Medulla oblongata (tissue), 1 donor: ENCODE measurements around the gene RFX3.
A peak's percentile ranks its signal among the peaks of the same experiment; 100 is the strongest.
"Not testable (repeated sequence)": the region's sequence is repeated elsewhere in the genome, so short reads cannot be mapped to it uniquely, and the experiment has no call there.

ENCODE experiments used
- DNase-seq: peaks from one replicate; pipeline ENCODE4 v3.0.0-alpha.2; 2015; ENCODE audit errors: extremely low spot score

Gene RFX3

DNA sequence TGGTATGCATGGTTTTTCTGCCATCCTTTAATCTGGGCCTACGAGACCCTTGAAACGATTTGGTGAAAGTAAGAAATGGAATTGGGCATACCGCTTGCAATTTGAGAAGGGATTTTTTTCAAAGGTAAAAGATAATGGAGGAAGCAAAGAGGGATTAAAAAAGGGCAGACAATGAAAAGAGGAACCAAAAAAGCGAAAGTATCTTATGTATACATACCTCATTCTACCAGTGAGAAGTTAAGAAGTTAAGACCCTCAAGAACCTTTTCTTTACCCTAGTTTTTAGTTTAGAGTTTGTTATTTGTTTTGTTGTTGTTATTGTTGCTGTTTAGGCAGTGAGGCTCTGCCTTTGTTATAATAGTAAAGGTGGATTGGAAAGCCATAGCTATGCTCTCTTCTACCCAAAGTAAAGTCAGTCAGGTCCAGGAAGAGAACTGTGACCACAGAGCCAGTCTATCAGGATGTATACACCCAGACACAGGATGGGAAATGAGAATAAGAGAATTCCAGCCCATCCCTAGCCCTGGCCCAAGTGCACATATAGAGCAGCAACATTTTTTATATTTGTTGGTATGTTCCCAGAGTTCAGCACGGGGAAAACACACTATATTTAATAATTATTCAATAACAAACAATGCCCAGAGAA is 166.6 kb downstream of the RFX3 start:
- DNase-seq = no peak

DNA sequence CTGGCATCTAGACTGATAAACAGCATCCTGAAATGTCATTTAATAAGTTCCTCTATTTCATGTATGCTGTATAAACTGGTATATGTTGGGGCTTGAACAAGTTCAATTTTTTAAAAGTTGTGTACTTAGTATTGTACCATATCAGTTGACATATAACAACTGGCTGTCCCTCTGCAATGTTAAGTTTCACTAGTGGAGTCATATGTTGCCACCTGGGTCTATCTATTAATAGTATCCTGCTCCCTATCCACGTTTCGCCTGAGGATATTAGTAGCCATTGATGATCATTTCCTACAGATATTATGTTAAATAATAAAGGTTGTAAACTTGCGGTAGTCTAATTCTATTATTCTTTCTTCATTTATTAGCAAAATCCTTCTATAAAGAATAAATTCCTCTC is 177.6 kb downstream of the RFX3 start:
- DNase-seq = no peak

DNA sequence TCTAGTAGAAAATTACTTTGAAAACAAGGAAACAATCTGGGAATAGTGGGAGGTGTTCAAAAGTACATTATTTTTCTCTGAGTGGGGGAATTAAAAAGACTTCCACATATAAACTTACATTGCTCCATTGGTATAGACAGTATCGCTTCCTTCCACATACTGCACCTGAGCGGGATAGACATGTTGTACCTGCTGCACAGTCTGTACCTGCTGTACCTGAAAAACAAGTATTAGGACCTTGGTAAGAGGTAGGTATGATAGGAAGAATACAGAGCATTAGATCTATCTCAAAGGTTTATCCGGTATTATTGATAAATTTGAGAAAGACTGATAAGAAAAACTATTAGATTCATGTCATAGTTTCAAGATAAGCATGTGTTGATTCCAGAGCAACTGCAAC is 179.3 kb downstream of the RFX3 start:
- no peak for DNase-seq

DNA sequence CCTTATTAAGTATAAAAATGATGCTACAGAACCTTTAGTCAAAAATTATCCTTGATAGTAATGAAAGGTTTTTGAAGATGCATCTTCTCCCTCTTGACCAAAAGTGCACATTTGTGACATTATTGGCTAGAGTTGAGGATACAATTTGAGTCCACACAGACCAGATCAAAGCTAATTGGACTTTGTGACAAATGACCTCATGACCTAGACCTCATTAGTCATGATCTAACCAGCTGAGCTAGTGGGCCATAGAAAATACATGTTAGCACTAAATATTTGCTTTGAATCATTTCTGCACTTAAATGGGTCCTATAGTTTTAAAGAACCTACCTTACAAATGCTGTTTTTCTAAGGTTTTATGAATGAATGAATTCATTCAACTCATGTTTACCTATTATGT is 182.1 kb downstream of the RFX3 start:
- DNase-seq = no peak

DNA sequence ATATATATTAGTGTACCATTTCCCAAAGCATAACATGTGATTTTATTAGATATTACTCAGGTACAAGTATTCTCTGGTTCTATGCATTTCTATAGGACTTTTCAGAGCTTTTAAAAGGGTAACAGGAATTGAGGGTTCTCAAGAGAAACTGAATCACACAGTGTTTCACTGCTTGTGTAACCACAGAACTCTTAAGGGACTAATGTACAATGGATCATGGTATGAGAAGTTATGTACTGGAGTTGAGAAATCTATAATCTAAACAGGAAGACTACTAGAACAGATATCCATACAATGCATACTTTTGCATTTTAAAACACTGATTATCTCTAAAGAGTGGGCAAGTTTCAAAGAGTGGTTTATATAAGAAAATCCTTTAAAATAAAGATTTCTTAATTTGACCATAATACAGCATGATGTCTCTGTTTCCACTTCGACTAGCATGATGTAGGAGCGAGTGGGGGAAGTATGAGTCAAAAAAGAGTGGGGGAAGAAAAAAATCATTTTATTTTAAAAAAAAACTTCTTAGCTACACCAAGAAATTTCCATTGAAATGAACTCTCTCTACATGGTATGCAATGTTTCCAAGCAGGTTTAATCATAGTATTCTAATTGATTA is 183.5 kb downstream of the RFX3 start:
- no peak for DNase-seq

DNA sequence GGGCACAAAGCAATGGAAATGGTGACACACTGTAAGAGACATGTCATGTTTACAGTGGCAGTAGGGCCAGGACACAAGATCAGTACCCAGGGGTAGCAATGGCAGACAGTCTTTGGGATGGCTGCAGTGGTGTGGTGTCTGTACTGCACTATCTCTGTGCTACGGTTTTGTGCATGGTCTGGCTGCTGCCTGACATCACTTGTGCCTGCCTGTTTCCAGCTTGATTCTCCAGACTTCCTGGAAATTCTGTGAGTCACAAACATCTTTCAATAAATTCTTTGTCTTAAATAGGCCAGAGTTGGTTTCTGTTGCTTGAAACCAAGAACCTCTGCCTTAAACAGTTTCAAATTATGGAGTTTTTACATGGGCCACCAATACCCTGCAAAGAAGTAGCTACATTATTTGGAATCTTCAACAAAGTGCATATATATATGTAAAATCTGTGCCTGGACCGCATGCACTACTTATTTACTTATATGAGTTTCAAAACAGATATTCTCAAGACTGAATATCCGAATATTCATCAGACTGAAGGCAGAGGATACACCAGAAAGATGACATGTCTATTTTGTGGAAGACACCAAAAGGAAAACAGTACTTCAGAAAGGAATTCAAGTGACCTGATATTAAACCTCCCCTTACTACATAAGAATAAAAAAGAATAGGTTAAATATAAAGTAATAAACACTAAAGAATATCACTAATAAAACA is 188.1 kb downstream of the RFX3 start:
- peak; percentile 60 for DNase-seq

DNA sequence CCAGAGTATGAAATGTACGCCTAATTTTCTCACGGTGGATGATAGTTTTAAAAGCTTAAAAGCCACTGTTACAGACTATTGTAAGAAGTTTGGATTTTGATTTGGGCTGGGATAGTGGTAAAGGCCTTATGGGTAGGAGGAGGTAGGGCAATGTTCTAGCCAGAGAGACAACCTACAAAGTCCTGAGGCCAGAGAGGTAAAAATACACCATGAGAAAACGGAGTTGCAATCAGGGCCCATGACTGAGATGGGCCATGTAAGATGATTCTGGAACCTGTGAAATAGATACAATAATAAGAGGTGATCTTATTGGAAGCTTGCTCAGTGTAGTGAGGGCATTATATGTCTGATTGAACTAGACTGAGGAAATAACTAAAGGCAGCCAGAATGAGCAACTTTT is 188.8 kb downstream of the RFX3 start:
- no peak for DNase-seq

DNA sequence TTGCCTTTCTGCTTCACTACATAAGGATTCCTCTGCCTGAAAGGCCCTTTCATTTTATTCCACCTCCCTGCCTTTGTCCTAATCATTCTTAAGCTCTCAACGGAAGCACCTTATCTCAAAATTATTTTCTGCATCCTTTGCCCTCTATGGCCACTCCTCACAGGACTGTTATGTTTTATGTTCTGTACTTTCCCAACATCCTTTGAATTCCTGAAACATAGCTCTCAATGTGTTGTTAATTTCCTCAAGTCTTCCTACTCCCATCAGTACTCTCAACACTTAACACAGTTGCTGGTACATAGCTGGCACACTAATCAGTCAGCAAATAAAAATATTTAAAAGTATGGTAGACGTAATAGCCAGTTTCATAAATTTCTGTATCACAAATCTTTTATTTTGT is 193.0 kb downstream of the RFX3 start:
- DNase-seq = no peak

DNA sequence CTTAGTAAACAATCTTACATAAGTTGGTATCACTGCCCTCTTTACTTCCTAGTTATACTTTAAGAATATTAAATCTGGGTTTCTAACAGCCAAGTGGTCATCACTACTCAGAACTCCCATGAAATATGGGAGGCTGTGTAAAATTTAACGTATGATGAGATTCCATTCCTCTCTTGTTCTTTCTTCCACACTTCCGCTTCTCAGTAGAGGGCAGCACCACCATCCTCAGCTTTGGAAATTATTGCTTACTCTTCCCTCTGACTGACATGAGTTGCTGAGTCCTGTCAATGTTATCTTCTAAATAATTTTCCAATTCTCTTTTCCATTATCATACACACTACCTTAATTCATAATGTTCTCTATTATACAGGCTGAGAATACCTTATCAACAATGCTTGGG is 194.0 kb downstream of the RFX3 start:
- peak; percentile 55 for DNase-seq

DNA sequence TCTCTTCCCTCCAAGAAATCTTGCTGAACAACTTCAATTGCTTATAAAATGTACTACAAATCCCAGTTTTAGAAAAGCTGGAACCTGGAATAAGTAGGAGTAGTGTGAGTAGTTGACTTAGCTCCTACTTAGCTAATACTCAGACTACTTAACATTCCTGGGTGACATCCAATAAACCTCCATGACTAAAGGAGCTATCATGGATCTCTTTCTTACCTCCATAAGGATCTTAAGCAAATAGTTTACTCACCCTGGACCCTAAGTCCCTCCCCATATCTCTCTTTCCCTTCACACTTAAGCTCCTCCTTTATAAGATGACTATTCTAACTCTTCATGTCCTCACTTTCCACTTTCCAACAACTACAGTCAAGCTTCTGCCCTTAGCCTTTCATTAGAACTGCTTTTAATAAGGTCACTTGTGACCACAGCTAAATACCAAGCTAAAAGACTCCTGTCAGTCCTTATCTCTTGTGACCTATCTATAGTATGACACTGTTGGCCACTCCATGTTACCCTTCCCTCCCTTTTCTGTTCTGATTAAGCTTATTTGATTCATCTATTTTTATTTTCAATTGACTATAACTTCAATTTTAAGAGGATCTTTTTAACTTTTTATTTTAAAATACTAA is 194.9 kb downstream of the RFX3 start:
- DNase-seq = no peak

DNA sequence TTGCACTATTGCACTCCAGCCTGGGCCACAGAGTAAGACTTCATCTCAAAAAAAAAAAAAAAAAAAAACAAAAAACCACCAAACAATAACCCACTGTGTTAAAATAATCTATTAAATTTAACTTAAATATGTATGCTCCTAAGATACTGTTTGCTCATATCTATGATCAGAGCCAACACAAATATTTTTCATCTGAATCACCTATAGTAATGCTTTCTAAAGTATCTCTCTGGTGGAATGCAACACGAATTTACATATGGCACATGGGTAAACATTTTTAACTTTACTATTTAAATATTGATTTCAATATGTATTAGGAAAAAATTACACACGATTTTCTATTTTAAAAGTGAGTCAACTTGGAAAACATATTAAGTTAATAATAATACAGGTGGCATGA is 196.4 kb downstream of the RFX3 start:
- DNase-seq = no peak

DNA sequence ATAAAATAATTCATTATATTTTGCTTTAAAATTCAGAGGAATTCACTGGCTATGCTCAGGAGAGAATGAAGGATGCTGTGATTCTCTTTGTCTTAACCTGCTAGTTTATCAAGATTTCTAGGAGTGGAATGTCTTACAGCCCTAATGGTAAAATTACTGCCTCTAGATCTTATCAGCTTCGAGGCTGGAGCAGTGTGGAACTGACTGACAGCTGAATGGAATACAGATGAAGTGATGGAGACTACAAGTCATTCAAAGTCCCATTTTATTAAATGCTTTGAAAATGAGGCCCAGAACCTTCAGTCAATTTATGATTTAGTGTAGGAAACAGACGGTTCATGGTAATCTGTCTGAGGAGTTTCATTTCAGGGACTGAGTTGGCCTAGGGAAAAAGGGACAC is 202.1 kb downstream of the RFX3 start:
- no peak for DNase-seq

DNA sequence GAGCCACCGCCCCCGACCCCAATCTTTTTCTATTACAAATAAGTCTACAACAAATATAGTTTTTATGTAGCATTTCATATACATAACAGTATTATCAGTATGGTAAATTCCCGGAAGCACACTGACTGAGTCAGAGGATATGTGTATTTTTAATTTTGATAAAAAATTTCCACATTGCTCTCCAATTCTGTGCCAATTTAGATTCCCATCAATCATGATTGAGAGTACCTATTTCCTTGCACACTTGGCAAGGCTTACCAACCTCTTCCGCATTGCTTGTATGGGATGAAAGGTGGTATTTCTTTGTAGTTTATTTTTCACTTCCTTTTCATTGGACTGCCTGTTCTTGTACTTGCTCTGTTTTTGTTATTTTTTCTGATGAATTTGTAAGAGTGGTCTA is 204.6 kb downstream of the RFX3 start:
- DNase-seq = no peak

DNA sequence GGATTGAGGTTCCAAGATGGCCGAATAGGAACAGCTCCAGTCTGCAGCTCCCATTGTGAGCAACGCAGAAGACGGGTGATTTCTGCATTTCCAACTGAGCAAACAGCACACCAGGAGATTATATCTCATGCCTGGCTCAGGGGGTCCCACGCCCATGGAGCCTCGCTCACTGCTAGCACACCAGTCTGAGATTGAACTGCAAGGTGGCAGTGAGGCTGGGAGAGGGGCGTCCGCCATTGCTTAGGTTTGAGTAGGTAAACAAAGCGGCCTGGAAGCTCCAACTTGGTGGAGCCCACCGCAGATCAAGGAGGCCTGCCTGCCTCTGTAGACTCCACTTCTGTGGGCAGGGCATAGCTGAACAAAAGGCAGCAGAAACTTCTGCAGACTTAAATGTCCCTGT is 213.2 kb downstream of the RFX3 start:
- DNase-seq = not testable (repeated sequence)

DNA sequence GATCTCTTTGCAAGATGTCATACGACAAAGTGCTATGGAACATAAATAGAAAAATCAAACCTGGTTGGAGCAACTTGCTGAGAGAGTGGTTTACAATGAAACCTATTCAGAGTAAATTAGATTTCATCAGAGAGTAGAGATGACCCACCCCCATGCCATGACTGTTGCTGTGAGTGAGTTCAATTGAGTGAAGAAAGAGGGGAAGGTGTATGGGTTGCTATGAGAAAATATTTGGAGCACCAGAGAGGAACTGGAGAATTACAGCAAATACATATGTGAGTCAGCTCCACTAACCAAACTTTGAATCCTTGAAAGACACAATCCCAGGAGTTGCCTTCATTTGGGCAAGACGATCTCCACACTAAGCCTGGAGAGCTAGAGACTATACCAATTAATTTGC is 217.2 kb downstream of the RFX3 start:
- no peak for DNase-seq

DNA sequence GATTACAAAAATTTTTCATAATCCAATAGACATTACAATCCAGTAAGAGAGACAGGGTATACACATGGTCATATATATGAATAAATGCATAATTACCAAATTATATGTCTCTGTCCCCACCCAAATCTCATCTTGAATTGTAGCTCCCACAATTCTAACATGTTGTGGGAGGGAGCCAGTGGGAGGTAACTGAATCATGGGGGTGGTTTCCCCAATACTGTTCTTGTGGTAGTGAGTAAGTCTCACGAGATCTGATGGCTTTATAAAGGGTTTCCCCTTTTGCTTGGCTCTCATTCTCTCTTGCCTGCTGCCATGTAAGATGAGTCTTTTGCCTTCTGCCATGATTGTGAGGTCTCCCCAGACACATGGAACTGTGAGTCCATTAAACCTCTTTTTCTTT is 221.4 kb downstream of the RFX3 start:
- DNase-seq = not testable (repeated sequence)

DNA sequence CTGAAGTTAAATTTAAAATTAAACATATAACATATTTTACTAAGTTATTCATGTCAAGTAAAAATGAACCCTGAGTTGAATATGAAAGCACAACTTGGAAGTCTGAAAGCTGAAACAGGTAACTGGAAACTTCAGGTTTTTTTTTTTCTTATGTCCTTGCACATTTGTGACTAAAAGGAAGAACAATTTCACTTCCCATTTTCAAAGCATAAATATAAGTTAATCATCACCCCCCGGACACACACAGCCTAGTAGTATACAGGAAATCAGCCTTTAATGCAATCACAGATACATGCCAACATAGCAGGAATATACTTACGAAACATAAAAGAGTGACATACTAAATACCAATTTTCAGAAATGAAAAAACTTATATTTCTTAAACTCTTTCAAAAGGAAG is 225.9 kb downstream of the RFX3 start:
- no peak for DNase-seq

DNA sequence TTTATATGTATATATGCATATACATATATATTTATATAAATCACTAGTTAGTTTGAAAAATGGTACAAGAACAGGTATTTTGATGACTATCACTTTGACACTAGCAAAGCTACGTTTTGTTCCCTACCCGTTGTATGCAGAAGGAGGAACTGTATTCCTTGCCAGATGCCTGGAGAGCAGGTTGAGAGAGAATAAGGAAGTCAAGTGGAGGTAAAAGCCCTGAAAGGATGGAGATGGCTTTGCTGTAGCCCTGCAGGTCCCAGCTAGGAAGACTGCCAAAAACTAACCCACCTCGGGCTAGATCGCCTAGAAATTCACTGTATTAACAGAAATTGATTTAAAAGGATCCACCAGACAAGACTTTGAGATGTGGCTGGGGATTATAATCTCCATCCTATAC is 229.3 kb downstream of the RFX3 start:
- no peak for DNase-seq

DNA sequence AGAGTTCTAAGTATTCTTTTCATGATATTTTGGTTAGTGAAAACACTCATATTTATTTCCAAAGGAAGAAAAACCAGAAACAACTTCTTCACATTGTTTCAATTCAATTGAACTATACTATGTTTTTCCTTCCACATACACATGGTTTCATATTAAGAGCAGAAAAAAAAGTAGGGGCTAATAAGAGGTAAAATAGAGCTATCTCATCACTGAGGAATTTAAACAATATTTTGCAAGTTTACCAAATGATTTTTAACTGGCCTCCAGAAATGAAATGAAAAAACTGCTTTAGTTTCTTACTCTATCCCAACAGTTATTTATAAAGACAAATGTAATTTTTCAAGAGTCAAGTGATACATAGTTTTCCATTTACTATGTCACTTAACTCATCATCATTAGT is 233.5 kb downstream of the RFX3 start:
- no peak for DNase-seq

DNA sequence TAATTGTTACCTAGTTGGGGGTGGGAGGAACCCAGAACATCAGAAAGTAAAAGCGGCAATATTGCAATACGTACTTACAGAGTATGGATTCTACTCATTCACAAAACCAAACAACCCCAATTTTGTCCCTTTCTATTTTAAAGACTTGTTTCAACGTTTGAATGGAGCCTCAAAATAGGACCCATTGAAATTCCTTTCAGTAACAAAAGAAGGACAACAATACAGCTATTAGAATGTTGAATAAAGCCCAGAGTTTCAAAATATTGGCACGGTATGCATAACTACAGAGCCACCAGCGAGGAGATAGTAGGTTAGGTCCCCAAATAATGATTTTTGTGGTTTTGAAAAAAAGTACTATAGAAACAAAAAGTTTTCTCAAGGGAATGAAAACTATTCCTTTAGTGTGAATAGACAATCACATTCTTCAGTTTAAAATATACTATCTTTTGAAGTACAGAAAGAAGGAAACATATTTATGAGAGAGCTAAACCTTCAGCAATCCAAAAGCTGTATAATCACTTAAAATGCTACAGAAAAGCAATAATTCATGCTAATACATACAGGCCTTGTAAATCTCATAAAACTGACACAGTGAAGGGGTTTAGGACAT is 235.5 kb downstream of the RFX3 start:
- peak; percentile 2 for DNase-seq

DNA sequence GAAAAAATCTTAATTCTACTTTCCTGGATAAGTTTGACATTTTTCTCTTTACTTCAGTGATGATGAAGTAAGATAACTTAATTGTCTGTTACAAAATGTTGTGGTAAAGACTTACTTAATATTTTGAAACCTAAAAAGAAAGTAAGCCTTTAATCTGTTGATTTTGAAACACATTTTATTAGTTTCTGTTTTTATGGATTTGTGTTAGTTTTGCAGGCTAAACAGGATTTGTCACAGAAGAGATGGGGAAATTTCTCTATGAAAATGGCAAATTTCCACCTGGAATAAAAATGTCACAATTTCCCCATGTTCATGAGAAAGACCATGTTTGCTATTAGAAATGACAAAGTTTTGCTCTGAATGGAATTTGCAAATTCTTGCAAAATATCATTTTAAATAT is 237.1 kb downstream of the RFX3 start:
- no peak for DNase-seq

DNA sequence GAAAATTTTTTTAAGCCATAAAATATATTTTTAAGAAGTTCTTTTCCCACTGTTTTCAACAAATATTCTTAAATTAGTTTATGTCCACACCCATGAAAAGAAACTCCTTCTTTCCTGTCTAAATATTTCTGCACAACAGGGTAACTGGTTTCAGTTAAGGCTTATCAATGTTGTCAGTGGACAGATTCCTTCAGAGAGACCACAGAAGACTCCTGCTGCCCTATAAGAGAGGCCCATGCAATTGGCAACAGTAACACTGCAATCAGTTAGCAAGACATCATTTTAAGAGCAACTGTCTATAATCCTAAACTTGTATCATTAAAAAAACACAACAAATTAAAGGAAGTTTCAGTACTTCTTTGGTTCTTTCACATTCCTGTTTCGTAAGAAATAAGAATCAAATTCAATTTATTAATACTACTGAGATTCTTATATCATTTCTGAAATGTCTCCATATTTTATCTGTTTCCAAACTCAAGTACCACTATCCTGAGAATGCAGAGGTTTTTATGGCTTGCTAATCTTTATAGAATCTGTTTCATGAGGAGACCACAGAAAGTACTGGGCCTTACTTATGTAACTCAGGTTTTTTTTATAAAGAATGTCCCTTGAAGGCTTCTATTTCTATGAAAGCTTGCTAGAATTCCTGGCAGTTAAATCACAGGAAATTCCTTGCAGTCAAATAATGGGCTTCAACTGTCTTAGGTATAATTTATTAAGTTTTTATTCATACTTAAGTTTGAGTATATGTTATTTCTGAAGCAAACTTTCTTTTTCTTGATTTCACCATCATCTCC is 240.2 kb downstream of the RFX3 start:
- DNase-seq = no peak
